Esophagus squamous epithelium (tissue), 5 donors: Measurements from ENCODE around the gene SPOCK1. TPM values are rescaled to one million over a fixed set of nuclear protein-coding genes. Genes with fewer than 3 reads are reported as not detected.

ENCODE experiments used
- DNase-seq: peaks from one replicate; lab custom pipeline; 2025; lab: John Stamatoyannopoulos, UW
- H3K27ac ChIP-seq, 4 donors: fragments of 200-600 bp; sonication (generic); one replicate each; pipeline ENCODE4 v1.5.1; 2016 to 2019; ENCODE audit warnings: mild to moderate bottlenecking in 1 of 4
- H3K27me3 ChIP-seq, 4 donors: fragments of 200-600 bp; sonication (generic); 1 replicate in 3 of 4; 2 replicates in 1 of 4; pipeline versions ENCODE4 v1.5.1 to v1.6.0; 2017 to 2021; ENCODE audit warnings: antibody characterized with exemption in 1 of 4
- H3K36me3 ChIP-seq, 3 donors: fragments of 200-600 bp; sonication (generic); one replicate each; pipeline ENCODE4 v1.5.1; 2016 to 2019
- H3K4me1 ChIP-seq, 3 donors: fragments of 200-600 bp; sonication (generic); one replicate each; pipeline ENCODE4 v1.5.1; 2017 to 2019
- H3K4me3 ChIP-seq, 4 donors: fragments of 200-600 bp; sonication (generic); 1 replicate in 3 of 4; 2 replicates in 1 of 4; pipeline ENCODE4 v1.5.1; 2016 to 2019; ENCODE audit warnings: mild to moderate bottlenecking in 2 of 4, moderate library complexity in 1 of 4
- H3K9me3 ChIP-seq, 3 donors: fragments of 200-600 bp; sonication (generic); one replicate each; pipeline ENCODE4 v1.5.1; 2016 to 2019
- CTCF ChIP-seq, 6 experiments: fragments of 450-650 bp in 4 of 6; fragments of 200-600 bp in 2 of 6; sonication (generic) in 2 of 6; IDR thresholded peaks; one replicate each; pipeline ENCODE4 v1.5.1; 2016 to 2019; ENCODE audit warnings: antibody characterized with exemption in 6 of 6, mild to moderate bottlenecking in 4 of 6, moderate library complexity in 4 of 6
- POLR2A ChIP-seq, 4 donors: fragments of 450-650 bp; IDR thresholded peaks; one replicate each; pipeline ENCODE4 v1.6.1; 2017; ENCODE audit warnings: antibody characterized with exemption in 4 of 4, mild to moderate bottlenecking in 4 of 4, moderate library complexity in 3 of 4
- WGBS, 2 donors: methylation state at CpG; one replicate each; pipeline ENCODE4 v1.1.5; 2018; 5-methylcytosine and 5-hydroxymethylcytosine counted together
- intact Hi-C: fragments of 100-400 bp; cut with DNase I; formaldehyde crosslinking; loops from one replicate; pipeline ENCODE4 v1.15.0; 2022
- total RNA-seq, 4 donors: library from RNA; depleted of rRNA; stranded (reverse); fragments of >200 nt; gene quantifications; one replicate each; pipeline ENCODE4 v1.1.0, GENCODE V29; 2016
- donor health status: DM: yes; HTN: yes; CAD: no.

Gene SPOCK1
- total RNA-seq, 4 donors from 2014 or later: 0.99 to 21.9 (median 8.1) TPM

DNA sequence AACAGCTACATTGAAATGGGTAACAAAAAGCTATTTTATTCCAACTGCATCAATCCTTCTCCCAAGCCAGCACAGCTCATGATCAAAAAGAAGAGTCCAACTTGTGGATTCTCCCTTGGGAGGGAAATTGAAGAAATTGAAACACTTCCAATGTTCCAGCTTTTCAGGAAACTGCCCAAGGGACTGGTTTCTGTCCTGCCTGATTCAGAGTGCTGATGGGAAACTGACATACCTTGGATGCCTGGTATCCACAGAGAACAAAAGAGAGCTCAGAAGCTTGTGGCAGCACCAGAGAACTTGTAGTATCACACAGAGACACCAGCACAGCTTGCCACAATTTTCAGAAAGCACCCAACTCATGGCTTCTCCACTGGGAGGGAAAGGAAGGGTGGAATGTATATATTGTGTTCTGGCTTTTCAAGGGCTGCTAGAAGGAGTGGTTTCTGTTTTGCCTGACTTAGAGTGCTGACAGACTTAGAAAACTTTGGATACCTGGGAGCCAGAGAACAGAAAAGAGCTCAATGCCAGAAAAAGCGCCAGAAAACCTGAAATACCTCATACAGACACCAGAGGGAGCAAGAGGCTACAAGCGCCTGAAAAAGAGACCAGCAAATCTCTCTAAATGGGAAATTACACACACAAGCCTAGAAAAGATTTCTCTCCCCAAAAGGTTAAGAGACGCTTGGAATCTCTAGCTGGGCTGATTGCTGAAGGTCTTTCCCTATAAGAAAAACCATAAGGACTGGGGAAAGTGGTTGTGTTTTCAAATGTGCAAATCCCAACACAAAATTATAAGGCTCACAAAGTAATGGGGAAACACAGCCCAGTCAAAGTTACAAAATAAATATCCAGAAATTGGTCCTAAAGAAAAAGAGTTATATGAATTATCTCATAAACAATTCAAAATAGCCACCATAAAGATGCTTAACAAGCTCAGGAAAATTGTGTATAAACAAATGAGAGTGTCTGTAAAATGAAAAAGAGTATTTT lies 178.8 kb downstream of the SPOCK1 start:
- DNase-seq: no peak
- H3K27ac ChIP-seq: no peak overlapping the region
- intact Hi-C loops: loop anchor here (5.0 kb wide), 1 partner anchor 177 kb away; the partner anchor contains the start of gene SPOCK1
- H3K27me3 ChIP-seq: peaks cover 0 to 18% (median 0%) of the 10 kb centered on the region in 4 donors
- 0 to 2% methylated on average over 3 of the region's 3 CpGs for WGBS, 2 donors
- no peak overlapping the region for H3K4me3 ChIP-seq
- no peaks in the 10 kb centered on the region for H3K36me3 ChIP-seq
- no peaks in the 10 kb centered on the region for H3K4me1 ChIP-seq
- TF ChIP-seq CTCF (IDR thresholded peaks at IDR 0.05) (peak; percentile 37 to 77 (median 72)), POLR2A (IDR thresholded peaks at IDR 0.05) (no peak)
- no peaks in the 10 kb centered on the region for H3K9me3 ChIP-seq

DNA sequence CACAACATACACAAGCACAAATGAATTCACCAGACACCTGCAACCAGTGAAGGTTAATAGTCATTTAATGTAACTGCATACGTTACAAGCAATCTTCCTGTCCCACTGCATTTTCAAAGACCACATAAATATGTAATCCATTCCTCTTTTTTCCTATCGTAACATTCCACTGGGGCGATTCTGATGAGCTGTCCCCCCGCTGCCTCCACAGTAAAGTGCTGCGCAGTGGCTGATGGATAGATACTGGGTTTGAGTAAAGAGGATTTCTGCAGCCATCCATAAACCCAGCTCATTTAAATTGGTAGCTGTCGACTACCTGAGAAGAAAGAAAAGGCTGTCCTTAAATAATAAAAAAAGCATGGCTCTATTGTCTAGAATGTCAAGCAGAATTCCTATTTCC lies 181.1 kb downstream of the SPOCK1 start:
- Histone ChIP-seq H3K4me1 (no peaks in the 10 kb centered on the region), H3K4me3 (no peak overlapping the region), H3K27ac (no peak overlapping the region), H3K36me3 (no peaks in the 10 kb centered on the region), H3K9me3 (no peaks in the 10 kb centered on the region), H3K27me3 (peaks cover 0 to 22% (median 0%) of the 10 kb centered on the region in 4 donors)
- WGBS, 2 donors: 82 to 85% methylated on average over 6 of the region's 6 CpGs
- intact Hi-C loops: no loop called here
- TF ChIP-seq CTCF (IDR thresholded peaks at IDR 0.05): no peak
- no peak for TF ChIP-seq POLR2A (IDR thresholded peaks at IDR 0.05)
- no peak for DNase-seq

DNA sequence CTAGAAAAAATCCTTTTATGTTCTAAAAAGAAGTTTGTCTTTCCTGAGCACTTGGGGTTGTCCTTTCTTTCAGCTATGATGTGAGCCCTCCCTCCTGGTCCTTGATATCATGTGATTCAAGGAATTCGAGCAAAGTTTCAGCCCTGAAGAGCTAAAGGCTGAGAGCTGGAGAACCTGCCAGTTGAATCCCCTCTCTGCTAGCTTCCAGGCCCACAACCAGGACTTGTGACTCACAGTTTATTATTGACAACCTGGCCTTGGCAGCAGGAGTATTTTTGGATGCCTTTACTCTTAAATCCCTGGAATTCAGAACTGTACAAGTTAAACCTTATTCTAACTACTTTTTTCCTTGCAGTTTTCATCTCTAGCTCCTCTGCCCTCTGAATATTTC lies 182.8 kb downstream of the SPOCK1 start:
- no peak for DNase-seq
- Histone ChIP-seq H3K9me3 (no peaks in the 10 kb centered on the region), H3K27me3 (peaks cover 0 to 19% (median 0%) of the 10 kb centered on the region in 4 donors), H3K4me3 (no peak overlapping the region), H3K27ac (no peak overlapping the region), H3K4me1 (no peaks in the 10 kb centered on the region), H3K36me3 (no peaks in the 10 kb centered on the region)
- WGBS, 2 donors: 33% methylated on average over 1 of the region's 1 CpG
- TF ChIP-seq POLR2A (IDR thresholded peaks at IDR 0.05): no peak
- no peak for TF ChIP-seq CTCF (IDR thresholded peaks at IDR 0.05)
- intact Hi-C loops: no loop called here

DNA sequence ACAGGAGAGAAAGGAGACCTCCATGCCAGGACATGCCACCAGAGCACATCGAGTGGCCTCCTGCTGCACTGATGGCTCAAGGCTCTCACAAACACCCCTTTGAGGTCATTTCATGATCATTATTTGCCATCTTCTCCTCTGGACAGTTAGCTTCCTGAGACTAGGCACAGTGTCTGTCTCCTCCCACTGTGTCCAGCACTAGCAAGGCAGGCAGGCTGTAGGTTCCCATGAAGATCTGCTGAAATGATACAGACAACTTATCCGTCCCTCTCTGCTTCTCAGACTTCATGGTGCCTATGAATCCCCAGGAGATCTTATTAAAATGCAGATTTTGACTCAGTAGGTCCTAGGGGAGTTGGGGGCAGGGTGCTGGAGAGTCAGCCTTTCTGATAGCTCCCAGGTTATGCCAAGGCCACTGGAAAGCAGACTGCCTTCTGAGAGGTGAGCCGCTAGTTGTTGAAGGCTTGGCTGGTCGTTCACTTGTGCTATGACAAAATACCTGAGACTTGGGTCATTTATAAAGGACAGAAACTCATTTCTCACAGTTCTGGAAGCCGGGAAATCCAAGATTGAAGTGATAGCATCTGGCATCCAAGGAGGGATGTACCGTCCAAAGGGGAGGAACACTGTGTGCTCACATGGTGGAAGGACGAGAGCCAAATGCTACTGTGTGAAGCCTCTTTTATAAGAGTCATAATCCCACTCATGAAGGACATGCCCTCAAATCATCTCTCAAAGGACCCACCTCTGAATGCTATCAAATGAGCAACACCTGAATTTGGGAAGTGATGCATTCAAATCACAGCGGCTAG lies 183.4 kb downstream of the SPOCK1 start:
- Histone ChIP-seq H3K4me3 (no peak overlapping the region), H3K27me3 (peaks cover 0 to 19% (median 0%) of the 10 kb centered on the region in 4 donors), H3K4me1 (peaks cover 0 to 2% (median 0%) of the 10 kb centered on the region in 3 donors), H3K36me3 (no peaks in the 10 kb centered on the region), H3K27ac (no peak overlapping the region), H3K9me3 (no peaks in the 10 kb centered on the region)
- intact Hi-C loops: no loop called here
- no peak for DNase-seq
- TF ChIP-seq POLR2A (IDR thresholded peaks at IDR 0.05): no peak
- no peak for TF ChIP-seq CTCF (IDR thresholded peaks at IDR 0.05)
- 63 to 66% methylated on average over 6 to 8 of the region's 8 CpGs for WGBS, 2 donors
